Endothelial cell (in vitro differentiated cells): Measurements from ENCODE around the gene LYPD5. TPM values are rescaled to one million over a fixed set of nuclear protein-coding genes. Genes with fewer than 3 reads are reported as not detected.

Experiments
- DNase-seq: peaks from one replicate; pipeline ENCODE4 v3.0.0; 2021; ENCODE audit warnings: low spot score
- H3K27ac Mint-ChIP-seq: one replicate; pipeline ENCODE4 v1.8.0; 2021; ENCODE audit warnings: mixed read lengths, inconsistent platforms; ENCODE audit not compliant: unreplicated experiment
- H3K27me3 Mint-ChIP-seq: one replicate; pipeline ENCODE4 v1.8.0; 2021; ENCODE audit warnings: mild to moderate bottlenecking, moderate library complexity, mixed read lengths, inconsistent platforms; ENCODE audit not compliant: unreplicated experiment
- H3K36me3 Mint-ChIP-seq: one replicate; pipeline ENCODE4 v1.8.0; 2021; ENCODE audit warnings: mild to moderate bottlenecking, low read depth, mixed read lengths, inconsistent platforms; ENCODE audit not compliant: unreplicated experiment
- H3K4me1 Mint-ChIP-seq: one replicate; pipeline ENCODE4 v1.8.0; 2021; ENCODE audit warnings: mild to moderate bottlenecking, mixed read lengths, inconsistent platforms; ENCODE audit not compliant: unreplicated experiment
- H3K4me3 Mint-ChIP-seq: one replicate; pipeline ENCODE4 v1.8.0; 2021; ENCODE audit warnings: mild to moderate bottlenecking, mixed read lengths, inconsistent platforms; ENCODE audit not compliant: unreplicated experiment
- H3K9me3 Mint-ChIP-seq: one replicate; pipeline ENCODE4 v1.8.0; 2021; ENCODE audit warnings: mixed read lengths, inconsistent platforms; ENCODE audit not compliant: unreplicated experiment
- total RNA-seq: library from RNA; stranded (reverse); fragmentation: NEBNext Ultra II Directional; extraction: Animal tissue kit (Norgen Biotek cat#: 25700); gene quantifications from one replicate; pipeline ENCODE4 v1.2.1, GENCODE V29; 2021; ENCODE audit not compliant: unreplicated experiment
- TF ChIP-seq, protein P1 (sequence below): fragments of 200-600 bp; sonication (generic); IDR thresholded peaks from one replicate; pipeline ENCODE4 v1.5.0; 2021; ENCODE audit warnings: antibody characterized with exemption; ENCODE audit not compliant: unreplicated experiment

Gene LYPD5
- total RNA-seq, 1 donor from 2014 or later: not detected

DNA sequence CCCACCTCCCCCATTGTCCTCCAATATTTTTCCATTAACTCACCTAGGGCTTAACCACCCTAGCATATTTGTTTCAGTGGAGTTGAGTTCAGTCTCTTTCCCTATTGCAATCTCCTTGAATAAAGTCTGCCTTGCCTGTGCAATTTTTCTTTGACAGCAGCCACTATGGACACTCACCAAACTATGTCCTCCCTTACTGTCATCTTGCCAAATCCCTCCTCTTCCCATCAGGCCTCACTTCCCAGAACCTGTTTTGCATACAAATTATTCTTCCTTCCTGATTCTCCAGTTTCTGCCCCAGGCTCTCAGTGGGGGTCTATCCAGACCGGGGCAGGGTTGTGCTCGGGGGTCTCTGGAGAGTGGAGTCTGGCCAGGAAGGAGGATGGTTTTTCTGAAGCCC lies 2.2 kb upstream of the LYPD5 start:
- H3K27me3 Mint-ChIP-seq: peaks cover 8% of the 10 kb centered on the region

DNA sequence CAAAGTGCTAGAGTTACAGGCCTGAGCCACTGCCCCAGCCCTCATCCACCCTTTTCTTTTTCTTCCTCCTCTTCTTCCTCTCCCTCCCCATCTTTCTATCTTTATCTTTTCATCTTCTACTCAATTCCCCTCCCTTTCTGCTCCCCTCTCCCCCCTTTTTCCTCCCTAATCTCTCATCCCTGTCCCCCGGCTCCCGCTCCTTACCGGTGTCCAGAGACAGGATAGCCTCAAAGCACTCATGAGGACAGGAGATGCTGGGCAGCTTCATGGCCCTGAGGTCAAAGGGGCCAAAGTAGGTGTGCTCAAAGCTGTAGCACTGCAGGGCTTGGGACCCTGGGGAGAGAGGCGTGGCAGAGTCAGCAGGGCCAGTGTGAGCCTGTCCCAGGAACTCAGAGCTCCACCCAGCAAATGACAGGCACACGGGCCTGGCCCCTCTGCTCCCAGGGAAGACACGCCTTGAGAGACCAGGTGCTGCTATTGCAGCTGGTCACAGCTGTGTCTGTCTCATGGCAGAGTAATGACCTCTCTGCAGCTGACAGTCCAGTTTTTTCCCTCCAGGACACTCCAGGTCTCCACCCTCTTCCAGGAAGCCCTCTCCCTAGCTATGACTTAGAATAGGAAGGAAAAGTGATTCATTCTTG lies 2.6 kb downstream of the LYPD5 start:
- H3K27me3 Mint-ChIP-seq: peaks cover 24% of the 10 kb centered on the region
- no peak for DNase-seq
- no peak overlapping the region for H3K4me3 Mint-ChIP-seq
- H3K27ac Mint-ChIP-seq: peak overlapping the region; percentile 80
- H3K9me3 Mint-ChIP-seq: no peaks in the 10 kb centered on the region
- TF ChIP-seq, protein P1, sequence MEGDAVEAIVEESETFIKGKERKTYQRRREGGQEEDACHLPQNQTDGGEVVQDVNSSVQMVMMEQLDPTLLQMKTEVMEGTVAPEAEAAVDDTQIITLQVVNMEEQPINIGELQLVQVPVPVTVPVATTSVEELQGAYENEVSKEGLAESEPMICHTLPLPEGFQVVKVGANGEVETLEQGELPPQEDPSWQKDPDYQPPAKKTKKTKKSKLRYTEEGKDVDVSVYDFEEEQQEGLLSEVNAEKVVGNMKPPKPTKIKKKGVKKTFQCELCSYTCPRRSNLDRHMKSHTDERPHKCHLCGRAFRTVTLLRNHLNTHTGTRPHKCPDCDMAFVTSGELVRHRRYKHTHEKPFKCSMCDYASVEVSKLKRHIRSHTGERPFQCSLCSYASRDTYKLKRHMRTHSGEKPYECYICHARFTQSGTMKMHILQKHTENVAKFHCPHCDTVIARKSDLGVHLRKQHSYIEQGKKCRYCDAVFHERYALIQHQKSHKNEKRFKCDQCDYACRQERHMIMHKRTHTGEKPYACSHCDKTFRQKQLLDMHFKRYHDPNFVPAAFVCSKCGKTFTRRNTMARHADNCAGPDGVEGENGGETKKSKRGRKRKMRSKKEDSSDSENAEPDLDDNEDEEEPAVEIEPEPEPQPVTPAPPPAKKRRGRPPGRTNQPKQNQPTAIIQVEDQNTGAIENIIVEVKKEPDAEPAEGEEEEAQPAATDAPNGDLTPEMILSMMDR: no peak
- H3K36me3 Mint-ChIP-seq: no peaks in the 10 kb centered on the region
- no peaks in the 10 kb centered on the region for H3K4me1 Mint-ChIP-seq

More for the DNA sequence above, 2.2 kb upstream of the LYPD5 start:
- Mint-ChIP-seq H3K9me3 (no peaks in the 10 kb centered on the region), H3K4me1 (no peaks in the 10 kb centered on the region), H3K36me3 (no peaks in the 10 kb centered on the region), H3K4me3 (no peak overlapping the region), H3K27ac (no peak overlapping the region)
- TF ChIP-seq, protein P1: no peak
- no peak for DNase-seq

DNA sequence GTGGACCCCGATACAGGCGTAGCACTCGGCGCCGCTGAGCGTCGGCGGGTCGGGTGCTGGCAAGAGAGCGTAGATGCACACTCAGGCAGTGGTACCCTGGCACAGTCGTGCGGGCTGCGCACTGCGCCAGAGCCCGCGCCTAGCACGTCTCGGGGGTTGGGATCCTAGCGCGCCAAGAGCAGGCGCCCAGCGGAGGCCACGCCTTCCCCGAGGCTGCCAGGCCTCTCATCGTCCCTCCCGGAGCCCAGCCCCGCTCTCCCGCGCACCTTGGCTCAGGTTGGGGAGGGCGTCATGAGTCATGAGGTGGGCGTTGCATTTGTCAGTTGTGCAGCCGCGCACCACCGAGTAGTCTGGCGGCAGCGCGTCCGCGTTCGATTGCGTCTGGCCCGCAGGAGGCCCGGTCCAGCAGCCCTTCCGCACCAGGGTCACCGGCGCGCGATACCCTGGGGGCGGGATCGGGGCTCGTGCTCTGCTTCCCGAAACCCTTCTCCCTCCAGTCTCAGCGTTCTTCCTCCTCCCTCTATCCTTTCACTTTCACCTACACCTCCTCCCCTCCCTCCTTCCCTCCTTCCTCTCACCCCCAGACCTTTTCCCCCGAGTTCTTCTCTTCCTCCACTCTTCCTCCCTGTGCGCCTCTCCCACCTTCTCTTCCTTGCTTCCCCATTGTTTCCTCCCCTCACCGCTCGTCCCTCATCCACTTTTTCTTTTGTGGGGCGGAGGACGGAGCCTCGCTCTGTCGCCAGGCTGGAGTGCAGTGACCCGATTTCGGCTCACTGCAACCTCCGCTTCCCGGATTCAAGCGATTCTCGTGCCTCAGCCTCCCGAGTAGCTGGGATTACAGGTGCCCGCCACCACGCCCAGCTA lies 3.5 kb downstream of the LYPD5 start:
- Mint-ChIP-seq H3K36me3 (no peaks in the 10 kb centered on the region), H3K4me1 (no peaks in the 10 kb centered on the region), H3K27me3 (peaks cover 27% of the 10 kb centered on the region), H3K4me3 (no peak overlapping the region), H3K27ac (no peak overlapping the region), H3K9me3 (no peaks in the 10 kb centered on the region)
- DNase-seq: no peak
- TF ChIP-seq, protein P1: no peak

DNA sequence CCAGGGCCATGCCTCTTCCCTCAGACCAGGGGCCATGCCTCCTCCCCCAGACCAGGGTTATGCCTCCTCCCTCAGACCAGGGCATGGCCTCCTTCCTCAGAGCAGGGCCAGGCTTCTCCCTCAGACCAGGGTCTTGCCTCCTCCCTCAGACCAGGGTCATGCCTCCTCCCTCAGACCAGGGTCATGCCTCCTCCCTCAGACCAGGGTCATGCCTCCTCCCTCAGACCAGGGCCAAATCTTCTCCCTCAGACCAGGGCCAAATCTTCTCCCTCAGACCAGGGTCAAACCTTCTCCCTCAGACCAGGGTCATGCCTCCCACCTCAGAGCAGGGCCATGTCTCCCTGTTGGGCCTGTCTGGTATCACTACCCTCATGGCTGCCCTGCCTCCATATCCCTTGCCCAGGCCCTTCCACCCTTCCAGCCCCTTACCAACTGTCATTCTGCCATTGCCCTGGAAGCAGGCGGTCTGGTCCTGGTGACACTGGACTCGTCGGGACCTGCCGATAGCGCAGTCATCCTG lies 4.2 kb downstream of the LYPD5 start:
- no peak for DNase-seq
- Mint-ChIP-seq H3K4me3 (no peak overlapping the region), H3K4me1 (no peaks in the 10 kb centered on the region), H3K36me3 (no peaks in the 10 kb centered on the region), H3K9me3 (no peaks in the 10 kb centered on the region), H3K27me3 (peaks cover 25% of the 10 kb centered on the region), H3K27ac (no peak overlapping the region)
- TF ChIP-seq, protein P1: no peak

DNA sequence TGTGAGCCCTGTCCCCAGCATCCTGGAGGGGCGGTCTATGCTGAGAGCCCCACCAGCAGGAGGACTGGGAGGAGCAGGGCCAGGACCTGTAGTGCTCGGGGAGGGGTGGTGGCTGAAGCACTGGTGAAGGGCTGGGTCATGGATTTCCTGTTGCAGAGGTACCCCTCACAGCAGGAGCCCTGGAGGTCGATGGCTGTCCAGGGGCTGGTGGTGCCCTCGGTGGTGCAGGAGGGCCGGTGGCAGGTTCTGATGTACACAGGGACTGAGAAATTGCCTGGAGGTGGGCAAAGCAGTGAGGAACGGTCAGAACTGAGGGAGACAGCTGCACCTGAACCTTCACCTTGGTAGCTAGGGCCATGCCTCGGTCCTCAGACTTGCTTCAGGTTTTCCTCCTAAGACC lies 4.7 kb downstream of the LYPD5 start:
- Mint-ChIP-seq H3K27ac (no peak overlapping the region), H3K4me3 (no peak overlapping the region), H3K27me3 (peaks cover 25% of the 10 kb centered on the region), H3K9me3 (no peaks in the 10 kb centered on the region), H3K36me3 (no peaks in the 10 kb centered on the region), H3K4me1 (no peaks in the 10 kb centered on the region)
- TF ChIP-seq, protein P1: no peak
- DNase-seq: no peak
